Superior temporal gyrus (tissue), 1 donor: Measurements from ENCODE around the gene CARD14.
"Not testable (repeated sequence)": the region's sequence is repeated elsewhere in the genome, so short reads cannot be mapped to it uniquely, and the experiment has no call there.

Experiments
- DNase-seq: peaks from one replicate; pipeline ENCODE4 v3.0.0-alpha.2; 2016; ENCODE audit errors: extremely low spot score

CARD14 gene

GRCh38 chr17:80147035-80147822, 22.6 kb upstream of the CARD14 start, which contains the start of gene EIF4A3:
Gene EIF4A3 (minus strand): TSS chr17:80147128. CDS start chr17:80146961, 167 bp downstream.
- peak; percentile 98 for DNase-seq

- DNase-seq, result peak; percentile 41
Measured at GRCh38 chr17:80151333-80151732, 18.5 kb upstream of the CARD14 start.

- no peak for DNase-seq
Measured at GRCh38 chr17:80152081-80152702, 17.6 kb upstream of the CARD14 start.

DNA sequence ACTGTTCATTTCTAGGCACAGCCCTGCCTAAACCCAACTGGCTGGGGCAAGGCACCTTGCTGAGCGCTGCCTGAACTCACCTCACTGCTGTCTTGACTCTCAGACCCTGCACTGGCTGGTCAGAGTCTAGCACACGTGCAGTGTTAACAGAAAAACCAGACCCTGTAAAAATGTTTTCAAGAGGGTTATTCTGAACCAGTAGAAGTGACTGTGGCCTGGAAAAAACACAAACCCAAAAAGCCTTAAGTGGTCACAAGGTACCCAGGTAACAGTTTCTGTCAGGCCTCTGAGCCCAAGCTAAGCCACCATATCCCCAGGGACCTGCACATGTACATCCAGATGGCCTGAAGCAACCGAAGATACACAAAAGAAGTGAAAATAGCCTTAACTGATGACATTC, 16.8 kb upstream of the CARD14 start:
- DNase-seq, result no peak

- no peak for DNase-seq
Measured at GRCh38 chr17:80154166-80154565, 15.7 kb upstream of the CARD14 start.

DNA sequence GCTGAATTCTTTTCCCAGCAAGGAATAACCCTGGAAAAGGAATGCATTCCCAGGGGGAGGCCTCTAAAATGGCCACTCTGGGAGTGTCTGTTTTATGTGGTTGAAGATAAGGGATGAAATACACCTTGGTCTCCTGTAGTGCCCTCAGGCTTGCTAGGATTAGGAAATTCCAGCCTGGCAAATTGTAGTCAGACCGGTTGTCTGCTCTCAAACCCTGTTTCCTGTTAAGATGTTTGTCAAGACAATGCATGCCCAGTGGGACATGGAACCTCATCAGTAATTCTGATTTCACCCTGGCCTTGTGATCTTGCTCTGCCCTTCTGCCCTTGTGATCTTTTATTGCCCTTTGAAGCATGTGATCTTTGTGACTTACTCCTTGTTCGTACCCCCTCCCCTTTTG, 14.2 kb upstream of the CARD14 start:
- DNase-seq, result not testable (repeated sequence)

DNA sequence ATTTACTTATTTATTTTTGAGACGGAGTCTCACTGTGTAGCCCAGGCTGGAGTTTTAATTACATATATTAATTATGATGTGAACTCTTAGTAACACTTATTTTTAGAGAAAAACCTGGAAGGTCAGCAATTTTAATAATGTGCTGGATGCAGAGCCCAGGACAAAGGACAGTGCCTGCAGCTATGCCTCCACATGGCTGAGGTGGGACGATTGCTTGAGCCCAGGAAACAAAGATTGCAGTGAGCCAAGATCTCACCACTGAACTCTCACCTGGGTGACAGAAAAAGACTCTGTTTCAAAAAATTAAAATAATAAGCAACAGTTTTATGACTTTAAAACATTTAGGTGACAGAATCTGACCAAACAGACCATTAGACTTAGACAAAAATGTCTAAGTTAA, 11.0 kb upstream of the CARD14 start:
- DNase-seq, result no peak

DNA sequence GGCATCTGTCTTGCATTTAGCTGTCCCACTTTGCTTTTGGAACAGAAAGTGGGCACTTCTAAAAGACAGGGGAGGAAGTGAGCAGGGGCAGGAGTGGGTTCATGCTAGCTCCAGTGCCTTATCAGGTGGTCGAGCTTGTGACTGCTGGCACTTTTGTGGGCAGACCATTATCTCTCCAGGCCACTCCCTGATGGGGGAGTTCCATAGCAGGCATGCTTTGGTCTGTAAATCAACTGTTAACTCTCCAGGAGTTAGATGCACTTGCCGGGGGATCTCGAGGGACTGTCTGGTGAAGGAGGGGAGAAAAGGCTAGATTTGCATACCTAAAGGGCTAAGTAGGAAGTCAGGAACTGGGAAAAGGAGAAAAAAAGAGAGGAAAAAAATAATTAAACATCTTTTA, 9.3 kb upstream of the CARD14 start:
- DNase-seq, result no peak

- DNase-seq, result no peak
Measured at GRCh38 chr17:80163336-80163735, 6.5 kb upstream of the CARD14 start.

- peak; percentile 32 for DNase-seq
Measured at GRCh38 chr17:80164185-80164584, 5.6 kb upstream of the CARD14 start.

- no peak for DNase-seq
Measured at GRCh38 chr17:80166446-80166845, 3.4 kb upstream of the CARD14 start.

DNA sequence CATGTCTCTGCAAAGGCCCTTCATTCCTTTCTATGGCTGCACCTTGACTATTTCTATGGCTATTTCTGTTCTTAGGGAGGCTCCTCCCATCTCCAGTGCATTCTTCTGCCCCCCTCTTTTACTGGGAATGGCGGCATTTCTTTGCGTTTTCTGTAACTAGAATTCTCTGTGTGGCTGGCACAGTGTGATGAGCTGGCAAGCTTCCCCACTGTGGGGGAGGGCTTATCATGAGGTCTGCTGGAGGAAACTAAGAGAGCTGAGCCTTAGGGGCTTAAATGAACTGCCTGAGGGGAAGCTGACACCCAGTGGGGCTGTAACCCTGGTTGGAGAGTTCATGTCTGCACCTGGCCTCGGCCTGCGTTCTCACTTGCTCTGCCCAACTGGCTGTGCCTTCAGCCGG, 1.5 kb upstream of the CARD14 start:
- DNase-seq, result no peak

DNA sequence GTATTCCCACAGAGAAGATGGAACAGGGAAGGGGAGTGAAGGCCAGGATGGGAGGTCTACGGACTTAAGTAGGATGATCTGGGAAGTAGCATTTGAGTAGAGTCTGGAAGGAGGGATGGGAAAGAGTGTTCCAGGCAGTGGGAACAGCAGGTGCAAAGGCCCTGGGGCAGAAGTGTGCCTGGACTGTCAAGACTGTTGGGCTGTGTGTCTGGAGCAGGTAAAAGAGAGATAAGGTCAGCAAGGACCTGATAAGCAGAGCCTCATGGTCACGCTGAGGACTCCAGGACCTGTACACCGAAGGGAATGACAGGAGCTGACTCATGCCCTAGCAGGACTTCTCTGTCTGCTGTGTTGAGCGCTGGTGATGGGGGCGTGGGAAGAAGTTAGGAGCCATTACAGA, 723 bp upstream of the CARD14 start:
- no peak for DNase-seq

GRCh38 chr17:80171681-80172080, 1.9 kb downstream of the CARD14 start:
- no peak for DNase-seq

- DNase-seq, result no peak
Measured at GRCh38 chr17:80173126-80173525, 3.3 kb downstream of the CARD14 start.

DNA sequence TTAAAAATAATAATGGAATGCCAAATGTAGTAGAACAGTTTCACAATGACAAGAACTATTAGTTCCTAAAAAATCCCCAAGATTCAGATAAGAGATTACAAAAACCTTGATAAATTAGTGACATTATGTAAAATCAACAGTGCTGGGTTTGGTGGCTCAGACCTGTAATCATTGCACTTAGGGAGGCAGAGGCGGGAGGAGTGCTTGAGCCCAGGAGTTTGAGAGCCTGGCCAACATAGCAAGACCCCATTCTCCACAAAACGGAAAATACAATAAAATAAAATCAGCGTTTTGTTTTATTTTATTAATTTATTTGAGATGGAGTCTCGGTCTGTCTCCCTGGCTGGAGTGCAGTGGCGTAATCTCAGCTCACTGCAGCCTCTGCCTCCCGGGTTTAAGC, 4.1 kb downstream of the CARD14 start:
- no peak for DNase-seq

DNA sequence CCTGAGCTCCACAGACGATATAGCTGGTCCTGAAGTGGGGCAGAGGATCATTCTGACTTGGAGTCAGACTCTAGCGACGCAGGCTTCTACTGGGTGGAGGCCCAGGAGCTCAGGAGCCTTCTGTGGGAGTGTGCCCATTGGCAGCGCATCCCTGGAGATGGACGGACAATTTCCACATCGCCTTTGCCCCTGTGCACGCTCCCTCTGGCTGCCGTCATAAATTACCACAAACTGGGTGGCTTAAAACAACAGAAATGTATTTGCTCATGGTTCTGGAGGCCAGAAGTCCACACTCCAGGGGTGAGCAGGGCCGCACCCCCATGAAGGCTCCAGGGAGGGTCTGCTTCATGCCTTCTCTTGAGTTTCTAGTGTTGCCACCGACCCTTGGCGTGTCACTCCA, 6.9 kb downstream of the CARD14 start:
- DNase-seq, result no peak

- no peak for DNase-seq
Measured at GRCh38 chr17:80177986-80178595, 8.3 kb downstream of the CARD14 start.

GRCh38 chr17:80180192-80180591, 10.4 kb downstream of the CARD14 start:
- DNase-seq, result no peak

- DNase-seq, result no peak
Measured at GRCh38 chr17:80181431-80181830, 11.6 kb downstream of the CARD14 start.

GRCh38 chr17:80182118-80182844, 12.5 kb downstream of the CARD14 start:
- no peak for DNase-seq

- no peak for DNase-seq
Measured at GRCh38 chr17:80182845-80183223, 13.0 kb downstream of the CARD14 start.
